OCI-LY1 (cell line): Measurements from ENCODE around the gene C19orf25.

Experiments
- EZH2 ChIP-seq: fragments of 200-600 bp; sonication (generic), shearing (Covaris generic); IDR thresholded peaks from 2 replicates; pipeline ENCODE4 v1.8.0; 2017; ENCODE audit warnings: borderline replicate concordance, mixed run types, mild to moderate bottlenecking, antibody characterized with exemption, low read length, moderate library complexity, mixed read lengths
- TF ChIP-seq, protein P1 (sequence below): fragments of 200-600 bp; sonication (generic), shearing (Covaris generic); IDR thresholded peaks from 2 replicates; pipeline ENCODE4 v1.5.1; 2017; ENCODE audit warnings: mild to moderate bottlenecking, antibody characterized with exemption, low read length, moderate library complexity, mixed read lengths

GRCh38 chr19:1472231-1473084 lies 6.6 kb downstream of the C19orf25 start:
- TF ChIP-seq, protein P1, sequence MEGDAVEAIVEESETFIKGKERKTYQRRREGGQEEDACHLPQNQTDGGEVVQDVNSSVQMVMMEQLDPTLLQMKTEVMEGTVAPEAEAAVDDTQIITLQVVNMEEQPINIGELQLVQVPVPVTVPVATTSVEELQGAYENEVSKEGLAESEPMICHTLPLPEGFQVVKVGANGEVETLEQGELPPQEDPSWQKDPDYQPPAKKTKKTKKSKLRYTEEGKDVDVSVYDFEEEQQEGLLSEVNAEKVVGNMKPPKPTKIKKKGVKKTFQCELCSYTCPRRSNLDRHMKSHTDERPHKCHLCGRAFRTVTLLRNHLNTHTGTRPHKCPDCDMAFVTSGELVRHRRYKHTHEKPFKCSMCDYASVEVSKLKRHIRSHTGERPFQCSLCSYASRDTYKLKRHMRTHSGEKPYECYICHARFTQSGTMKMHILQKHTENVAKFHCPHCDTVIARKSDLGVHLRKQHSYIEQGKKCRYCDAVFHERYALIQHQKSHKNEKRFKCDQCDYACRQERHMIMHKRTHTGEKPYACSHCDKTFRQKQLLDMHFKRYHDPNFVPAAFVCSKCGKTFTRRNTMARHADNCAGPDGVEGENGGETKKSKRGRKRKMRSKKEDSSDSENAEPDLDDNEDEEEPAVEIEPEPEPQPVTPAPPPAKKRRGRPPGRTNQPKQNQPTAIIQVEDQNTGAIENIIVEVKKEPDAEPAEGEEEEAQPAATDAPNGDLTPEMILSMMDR = no peak
- TF ChIP-seq EZH2 = no peak
